D721Med (cell line): Measurements from ENCODE around the gene HOXC10.

Source experiments
- DNase-seq: peaks from one replicate; pipeline ENCODE4 v3.0.0; 2011; ENCODE audit warnings: low spot score; ENCODE audit not compliant: insufficient read length
- FAIRE-seq: peaks from 2 replicates; lab custom pipeline; 2011; peaks lifted over from hg19 to GRCh38; lab: Jason Lieb, UNC
- TF ChIP-seq, protein P1 (sequence below): IDR thresholded peaks from 2 replicates; pipeline ENCODE4 v1.5.1; 2012; ENCODE audit warnings: mild to moderate bottlenecking, control low read depth; ENCODE audit not compliant: insufficient read depth; ENCODE audit errors: missing control alignments

The HOXC10 gene

GRCh38 chr12:53975479-53976152, 9.3 kb upstream of the HOXC10 start:
- TF ChIP-seq, protein P1, sequence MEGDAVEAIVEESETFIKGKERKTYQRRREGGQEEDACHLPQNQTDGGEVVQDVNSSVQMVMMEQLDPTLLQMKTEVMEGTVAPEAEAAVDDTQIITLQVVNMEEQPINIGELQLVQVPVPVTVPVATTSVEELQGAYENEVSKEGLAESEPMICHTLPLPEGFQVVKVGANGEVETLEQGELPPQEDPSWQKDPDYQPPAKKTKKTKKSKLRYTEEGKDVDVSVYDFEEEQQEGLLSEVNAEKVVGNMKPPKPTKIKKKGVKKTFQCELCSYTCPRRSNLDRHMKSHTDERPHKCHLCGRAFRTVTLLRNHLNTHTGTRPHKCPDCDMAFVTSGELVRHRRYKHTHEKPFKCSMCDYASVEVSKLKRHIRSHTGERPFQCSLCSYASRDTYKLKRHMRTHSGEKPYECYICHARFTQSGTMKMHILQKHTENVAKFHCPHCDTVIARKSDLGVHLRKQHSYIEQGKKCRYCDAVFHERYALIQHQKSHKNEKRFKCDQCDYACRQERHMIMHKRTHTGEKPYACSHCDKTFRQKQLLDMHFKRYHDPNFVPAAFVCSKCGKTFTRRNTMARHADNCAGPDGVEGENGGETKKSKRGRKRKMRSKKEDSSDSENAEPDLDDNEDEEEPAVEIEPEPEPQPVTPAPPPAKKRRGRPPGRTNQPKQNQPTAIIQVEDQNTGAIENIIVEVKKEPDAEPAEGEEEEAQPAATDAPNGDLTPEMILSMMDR: no peak
- no peak for DNase-seq
- FAIRE-seq: no peak

- FAIRE-seq: no peak
- TF ChIP-seq, protein P1: no peak
- DNase-seq: no peak
These were observed 8.6 kb upstream of the HOXC10 start for GRCh38 chr12:53976172-53976822.

DNA sequence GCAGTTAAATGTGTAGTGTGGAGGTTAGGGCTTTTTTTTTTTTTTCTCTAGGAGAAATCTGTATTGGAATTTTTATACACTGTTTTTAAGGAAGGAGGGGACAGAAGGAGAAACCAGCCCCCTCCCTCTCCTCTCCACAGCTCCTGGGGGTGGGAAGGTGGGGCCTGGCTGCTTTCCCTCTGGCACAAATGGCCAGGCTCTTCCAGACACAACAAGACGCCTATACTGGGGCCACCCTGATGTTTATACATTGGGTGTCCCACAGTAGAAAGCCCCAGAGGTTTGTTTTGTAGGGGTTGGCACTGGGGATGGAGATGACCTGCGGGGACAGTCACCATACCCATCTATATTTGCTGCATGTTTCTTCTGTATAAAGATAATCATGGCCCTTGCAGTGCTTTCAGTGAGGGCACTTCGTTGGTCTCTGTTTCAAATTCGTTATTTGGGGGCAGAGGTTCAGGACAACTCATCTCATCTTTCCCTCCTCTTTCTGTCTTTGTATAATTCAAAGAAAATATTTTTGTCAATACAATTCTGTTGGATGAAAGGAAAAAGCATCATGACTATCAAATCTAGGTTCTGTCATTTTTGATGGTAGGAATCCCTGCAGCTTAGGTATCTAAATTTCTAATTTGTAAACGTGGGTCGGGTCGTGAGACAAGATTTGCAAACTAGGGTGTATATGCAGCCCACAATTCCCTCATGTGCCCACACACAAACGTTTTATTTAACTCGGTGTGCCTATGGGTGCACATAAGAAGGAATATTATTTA, 7.9 kb upstream of the HOXC10 start:
- no peak for FAIRE-seq
- TF ChIP-seq, protein P1: no peak
- no peak for DNase-seq

GRCh38 chr12:53977596-53978445, 7.1 kb upstream of the HOXC10 start:
- DNase-seq: no peak
- FAIRE-seq: no peak
- TF ChIP-seq, protein P1: no peak

DNA sequence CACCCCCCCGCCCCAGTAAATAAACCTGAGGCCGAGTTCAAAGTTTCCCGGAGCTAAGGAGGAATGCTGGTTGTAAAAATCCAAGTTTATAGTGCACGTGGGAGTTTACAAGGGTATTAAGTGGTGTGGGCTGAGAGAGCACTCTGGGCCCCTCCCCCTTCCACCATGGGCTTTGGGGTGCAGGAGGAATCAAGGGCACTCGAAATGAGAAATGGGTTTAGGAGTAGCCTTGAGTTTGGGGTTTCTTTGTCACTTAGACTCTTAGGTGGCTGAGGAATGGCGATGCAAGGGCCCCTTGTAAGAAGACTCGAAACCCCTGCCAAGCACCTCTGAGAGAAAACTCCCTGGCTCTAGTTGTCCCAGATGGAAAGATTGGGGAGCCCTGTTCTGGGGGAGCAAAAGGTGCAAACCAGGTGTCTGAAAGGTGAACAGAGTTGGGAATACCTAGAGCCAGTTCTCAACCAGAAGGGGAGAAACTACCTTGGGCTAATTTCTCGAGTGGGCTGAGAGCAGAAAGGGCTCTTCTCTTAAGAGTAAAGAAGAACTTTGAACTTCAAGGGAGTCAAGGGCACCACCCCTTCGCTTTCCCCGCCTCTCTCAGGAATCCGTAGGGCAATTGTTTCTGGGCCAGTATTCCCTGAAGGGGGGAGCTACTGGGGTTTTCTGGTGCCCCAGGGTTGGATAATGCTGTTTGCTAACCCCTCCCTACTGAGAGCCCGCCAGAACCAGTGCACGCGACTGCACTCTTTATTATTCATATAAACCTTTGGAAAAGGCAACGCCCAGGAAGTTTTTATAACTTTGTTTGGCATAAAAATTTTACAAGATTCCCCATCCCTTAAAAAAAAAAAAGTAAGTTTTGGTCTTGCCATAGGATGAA, 6.2 kb upstream of the HOXC10 start:
- TF ChIP-seq, protein P1: no peak
- DNase-seq (no peak), FAIRE-seq (no peak)
